ENCODE data around the gene BRMS1L.

BRMS1L gene

GRCh38 chr14:35783699-35784098, 42.4 kb upstream of the BRMS1L start:
- no peak for TF ChIP-seq ZNF70 (CRISPR knock-in tag; IDR thresholded peaks at IDR 0.05)
- no peak for ATAC-seq

DNA sequence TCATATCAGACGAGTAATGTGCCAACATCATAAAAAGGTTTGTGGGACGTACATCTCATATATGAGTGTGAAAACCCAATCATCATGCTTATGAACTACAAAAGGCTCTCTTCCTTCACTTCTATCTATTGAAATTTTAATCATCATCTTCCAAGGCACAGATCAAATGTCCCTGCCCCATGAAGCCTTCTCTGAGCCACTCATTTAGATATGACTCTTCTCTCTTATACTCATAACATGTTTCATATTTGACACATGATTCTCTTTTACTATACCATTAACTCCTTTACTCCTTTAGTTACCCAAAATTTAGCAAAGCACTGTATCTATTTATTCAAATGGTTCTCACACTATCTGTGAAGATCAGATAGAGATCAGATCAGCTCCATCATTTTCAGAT, 39.3 kb upstream of the BRMS1L start:
- no peak for ATAC-seq
- no peak for TF ChIP-seq ZNF70 (CRISPR knock-in tag; IDR thresholded peaks at IDR 0.05)

DNA sequence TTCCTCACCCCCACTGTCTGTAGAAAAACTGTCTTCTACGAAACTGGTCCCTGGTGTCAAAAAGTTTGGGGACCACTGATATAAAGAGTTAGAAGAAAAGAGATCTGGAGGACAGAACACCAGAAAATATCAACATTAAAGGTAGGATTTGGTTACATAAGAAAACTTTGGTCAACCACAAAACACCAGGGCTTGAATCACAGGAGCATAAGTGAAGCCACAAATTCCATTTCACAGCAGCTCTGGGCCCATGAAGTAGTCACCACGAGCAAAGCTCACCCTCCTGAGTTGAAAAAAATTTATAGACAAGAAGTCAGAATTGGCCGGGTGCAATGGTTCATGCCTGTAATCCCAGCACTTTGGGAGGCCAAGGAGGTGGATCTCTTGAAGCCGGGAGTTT, 36.5 kb upstream of the BRMS1L start:
- ATAC-seq: no peak
- TF ChIP-seq RARB (CRISPR knock-in tag; IDR thresholded peaks at IDR 0.05): no peak
- no peak for TF ChIP-seq TOX (CRISPR knock-in tag; IDR thresholded peaks at IDR 0.05; ENCODE audit: borderline replicate concordance)
- no peak for TF ChIP-seq ZNF70 (CRISPR knock-in tag; IDR thresholded peaks at IDR 0.05)
- TF ChIP-seq ZC3H10 (CRISPR knock-in tag; IDR thresholded peaks at IDR 0.05): no peak
- no peak for TF ChIP-seq OSR1 (CRISPR knock-in tag; IDR thresholded peaks at IDR 0.05)
- no peak for TF ChIP-seq PATZ1 (CRISPR knock-in tag; IDR thresholded peaks at IDR 0.05; ENCODE audit: borderline replicate concordance)
- no peak for TF ChIP-seq ESRRG (CRISPR knock-in tag; IDR thresholded peaks at IDR 0.05)
- TF ChIP-seq ISL1 (CRISPR knock-in tag; IDR thresholded peaks at IDR 0.05): no peak
- TF ChIP-seq GLIS3 (CRISPR knock-in tag; IDR thresholded peaks at IDR 0.05): no peak
- TF ChIP-seq ZNF8 (CRISPR knock-in tag; IDR thresholded peaks at IDR 0.05): no peak
- TF ChIP-seq ZFP3 (CRISPR knock-in tag; IDR thresholded peaks at IDR 0.05): no peak
- no peak for TF ChIP-seq ZNF565 (CRISPR knock-in tag; conservative IDR thresholded peaks at IDR 0.05; ENCODE audit: low read depth)
- no peak for TF ChIP-seq ZFP30 (CRISPR knock-in tag; IDR thresholded peaks at IDR 0.05)
- no peak for TF ChIP-seq ARNTL (CRISPR knock-in tag; IDR thresholded peaks at IDR 0.05; ENCODE audit: borderline replicate concordance, low read depth)
- no peak for TF ChIP-seq CSDC2 (CRISPR knock-in tag; IDR thresholded peaks at IDR 0.05)
- TF ChIP-seq TCF4 (CRISPR knock-in tag; IDR thresholded peaks at IDR 0.05; ENCODE audit: borderline replicate concordance): no peak
- TF ChIP-seq PPARA (CRISPR knock-in tag; IDR thresholded peaks at IDR 0.05; ENCODE audit: borderline replicate concordance): no peak
- TF ChIP-seq, protein P1, sequence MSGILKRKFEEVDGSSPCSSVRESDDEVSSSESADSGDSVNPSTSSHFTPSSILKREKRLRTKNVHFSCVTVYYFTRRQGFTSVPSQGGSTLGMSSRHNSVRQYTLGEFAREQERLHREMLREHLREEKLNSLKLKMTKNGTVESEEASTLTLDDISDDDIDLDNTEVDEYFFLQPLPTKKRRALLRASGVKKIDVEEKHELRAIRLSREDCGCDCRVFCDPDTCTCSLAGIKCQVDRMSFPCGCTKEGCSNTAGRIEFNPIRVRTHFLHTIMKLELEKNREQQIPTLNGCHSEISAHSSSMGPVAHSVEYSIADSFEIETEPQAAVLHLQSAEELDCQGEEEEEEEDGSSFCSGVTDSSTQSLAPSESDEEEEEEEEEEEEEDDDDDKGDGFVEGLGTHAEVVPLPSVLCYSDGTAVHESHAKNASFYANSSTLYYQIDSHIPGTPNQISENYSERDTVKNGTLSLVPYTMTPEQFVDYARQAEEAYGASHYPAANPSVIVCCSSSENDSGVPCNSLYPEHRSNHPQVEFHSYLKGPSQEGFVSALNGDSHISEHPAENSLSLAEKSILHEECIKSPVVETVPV (CRISPR knock-in tag; IDR thresholded peaks at IDR 0.05): no peak

GRCh38 chr14:35797796-35798195, 28.3 kb upstream of the BRMS1L start:
- no peak for ATAC-seq
- TF ChIP-seq, protein P2, sequence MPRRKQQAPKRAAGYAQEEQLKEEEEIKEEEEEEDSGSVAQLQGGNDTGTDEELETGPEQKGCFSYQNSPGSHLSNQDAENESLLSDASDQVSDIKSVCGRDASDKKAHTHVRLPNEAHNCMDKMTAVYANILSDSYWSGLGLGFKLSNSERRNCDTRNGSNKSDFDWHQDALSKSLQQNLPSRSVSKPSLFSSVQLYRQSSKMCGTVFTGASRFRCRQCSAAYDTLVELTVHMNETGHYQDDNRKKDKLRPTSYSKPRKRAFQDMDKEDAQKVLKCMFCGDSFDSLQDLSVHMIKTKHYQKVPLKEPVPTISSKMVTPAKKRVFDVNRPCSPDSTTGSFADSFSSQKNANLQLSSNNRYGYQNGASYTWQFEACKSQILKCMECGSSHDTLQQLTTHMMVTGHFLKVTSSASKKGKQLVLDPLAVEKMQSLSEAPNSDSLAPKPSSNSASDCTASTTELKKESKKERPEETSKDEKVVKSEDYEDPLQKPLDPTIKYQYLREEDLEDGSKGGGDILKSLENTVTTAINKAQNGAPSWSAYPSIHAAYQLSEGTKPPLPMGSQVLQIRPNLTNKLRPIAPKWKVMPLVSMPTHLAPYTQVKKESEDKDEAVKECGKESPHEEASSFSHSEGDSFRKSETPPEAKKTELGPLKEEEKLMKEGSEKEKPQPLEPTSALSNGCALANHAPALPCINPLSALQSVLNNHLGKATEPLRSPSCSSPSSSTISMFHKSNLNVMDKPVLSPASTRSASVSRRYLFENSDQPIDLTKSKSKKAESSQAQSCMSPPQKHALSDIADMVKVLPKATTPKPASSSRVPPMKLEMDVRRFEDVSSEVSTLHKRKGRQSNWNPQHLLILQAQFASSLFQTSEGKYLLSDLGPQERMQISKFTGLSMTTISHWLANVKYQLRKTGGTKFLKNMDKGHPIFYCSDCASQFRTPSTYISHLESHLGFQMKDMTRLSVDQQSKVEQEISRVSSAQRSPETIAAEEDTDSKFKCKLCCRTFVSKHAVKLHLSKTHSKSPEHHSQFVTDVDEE (CRISPR knock-in tag; IDR thresholded peaks at IDR 0.05): no peak
- TF ChIP-seq ESRRG (CRISPR knock-in tag; IDR thresholded peaks at IDR 0.05): no peak
- no peak for TF ChIP-seq ARNTL (CRISPR knock-in tag; IDR thresholded peaks at IDR 0.05; ENCODE audit: borderline replicate concordance, low read depth)
- TF ChIP-seq, protein P3, sequence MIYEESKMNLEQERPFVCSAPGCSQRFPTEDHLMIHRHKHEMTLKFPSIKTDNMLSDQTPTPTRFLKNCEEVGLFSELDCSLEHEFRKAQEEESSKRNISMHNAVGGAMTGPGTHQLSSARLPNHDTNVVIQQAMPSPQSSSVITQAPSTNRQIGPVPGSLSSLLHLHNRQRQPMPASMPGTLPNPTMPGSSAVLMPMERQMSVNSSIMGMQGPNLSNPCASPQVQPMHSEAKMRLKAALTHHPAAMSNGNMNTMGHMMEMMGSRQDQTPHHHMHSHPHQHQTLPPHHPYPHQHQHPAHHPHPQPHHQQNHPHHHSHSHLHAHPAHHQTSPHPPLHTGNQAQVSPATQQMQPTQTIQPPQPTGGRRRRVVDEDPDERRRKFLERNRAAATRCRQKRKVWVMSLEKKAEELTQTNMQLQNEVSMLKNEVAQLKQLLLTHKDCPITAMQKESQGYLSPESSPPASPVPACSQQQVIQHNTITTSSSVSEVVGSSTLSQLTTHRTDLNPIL (CRISPR knock-in tag; IDR thresholded peaks at IDR 0.05; ENCODE audit: low read depth): no peak
- no peak for TF ChIP-seq ZFP3 (CRISPR knock-in tag; IDR thresholded peaks at IDR 0.05)
- TF ChIP-seq OSR1 (CRISPR knock-in tag; IDR thresholded peaks at IDR 0.05): no peak
- no peak for TF ChIP-seq TOX (CRISPR knock-in tag; IDR thresholded peaks at IDR 0.05; ENCODE audit: borderline replicate concordance)
- no peak for TF ChIP-seq RARB (CRISPR knock-in tag; IDR thresholded peaks at IDR 0.05)
- TF ChIP-seq POU6F1 (CRISPR knock-in tag; IDR thresholded peaks at IDR 0.05; ENCODE audit: borderline replicate concordance, low read depth): no peak
- no peak for TF ChIP-seq PPARA (CRISPR knock-in tag; IDR thresholded peaks at IDR 0.05; ENCODE audit: borderline replicate concordance)
- no peak for TF ChIP-seq TCF4 (CRISPR knock-in tag; IDR thresholded peaks at IDR 0.05; ENCODE audit: borderline replicate concordance)
- no peak for TF ChIP-seq ZNF70 (CRISPR knock-in tag; IDR thresholded peaks at IDR 0.05)
- no peak for TF ChIP-seq BACH2 (CRISPR knock-in tag; IDR thresholded peaks at IDR 0.05; ENCODE audit: borderline replicate concordance)
- TF ChIP-seq ZFP30 (CRISPR knock-in tag; IDR thresholded peaks at IDR 0.05): no peak
- TF ChIP-seq CSDC2 (CRISPR knock-in tag; IDR thresholded peaks at IDR 0.05): no peak
- TF ChIP-seq ZNF565 (CRISPR knock-in tag; conservative IDR thresholded peaks at IDR 0.05; ENCODE audit: low read depth): no peak
- TF ChIP-seq ZC3H10 (CRISPR knock-in tag; IDR thresholded peaks at IDR 0.05): no peak
- no peak for TF ChIP-seq ZNF8 (CRISPR knock-in tag; IDR thresholded peaks at IDR 0.05)
- TF ChIP-seq GLIS3 (CRISPR knock-in tag; IDR thresholded peaks at IDR 0.05): no peak
- TF ChIP-seq, protein P1 (CRISPR knock-in tag; IDR thresholded peaks at IDR 0.05): no peak

Data from SK-N-SH treated with all-trans-retinoic acid at 6 μM for 48 hours (cell line).